K562 (cell line): ENCODE results near the gene TNIP1. TPM values are rescaled to one million over a fixed set of nuclear protein-coding genes. Genes with fewer than 3 reads are reported as not detected.

Experiments used
- ARNT ChIP-seq, 2 experiments: fragments of 450-650 bp; IDR thresholded peaks; 2 replicates each; pipeline ENCODE4 v1.6.1; 2016; ENCODE audit warnings: mild to moderate bottlenecking in 1 of 2
- CAMTA2 ChIP-seq: fragments of 250-450 bp; sonication (Bioruptor Pico); conservative IDR thresholded peaks from 2 replicates; pipeline ENCODE4 v1.5.1; 2022
- ELF4 ChIP-seq: fragments of 450-650 bp; formaldehyde crosslinking; IDR thresholded peaks from 2 replicates; pipeline ENCODE4 v1.4.0; 2022; ENCODE audit warnings: missing genetic modification characterization
- GATAD2A ChIP-seq: fragments of 450-650 bp; IDR thresholded peaks from 2 replicates; pipeline ENCODE4 v1.6.1; 2017
- HNRNPL ChIP-seq: fragments of 200-400 bp; formaldehyde crosslinking; IDR thresholded peaks from 2 replicates; pipeline ENCODE4 v1.6.1; 2017; ENCODE audit warnings: low read depth, mild to moderate bottlenecking, low read length
- HOMEZ ChIP-seq: fragments of 250-450 bp; sonication (Bioruptor Pico); IDR thresholded peaks from 2 replicates; pipeline ENCODE4 v1.4.0; 2020; ENCODE audit warnings: mild to moderate bottlenecking, moderate library complexity
- JUND ChIP-seq, 2 experiments: IDR thresholded peaks; 2 replicates in 1 of 2; 3 replicates in 1 of 2; pipeline ENCODE4 v1.6.1; 2011; ENCODE audit warnings: borderline replicate concordance in 2 of 2, low read depth in 2 of 2, low read length in 2 of 2, improper control_type of control experiment in 1 of 2, missing biosample characterization in 1 of 2, missing genetic modification characterization in 1 of 2, missing genetic modification reagents in 1 of 2
- MNT ChIP-seq, 2 experiments: fragments of 450-650 bp; conservative IDR thresholded peaks; 2 replicates each; pipeline ENCODE4 v1.6.1; 2017; ENCODE audit warnings: mild to moderate bottlenecking in 2 of 2, moderate library complexity in 2 of 2
- NFE2 ChIP-seq: IDR thresholded peaks from 2 replicates; pipeline ENCODE4 v1.6.1; 2014; ENCODE audit warnings: antibody characterized with exemption, low read depth
- PRPF4 ChIP-seq: fragments of 200-400 bp; formaldehyde crosslinking; IDR thresholded peaks from one replicate; pipeline ENCODE4 v1.6.1; 2017; ENCODE audit warnings: low read length, low read depth, mild to moderate bottlenecking; ENCODE audit not compliant: insufficient read depth, poor library complexity, severe bottlenecking
- SREBF2 ChIP-seq: sonication (generic); formaldehyde crosslinking; IDR thresholded peaks from 2 replicates; pipeline ENCODE4 v1.4.0; 2020; ENCODE audit warnings: mild to moderate bottlenecking, missing genetic modification reagents
- XRCC3 ChIP-seq: fragments of 450-650 bp; IDR thresholded peaks from 2 replicates; pipeline ENCODE4 v1.6.1; 2017; ENCODE audit warnings: mild to moderate bottlenecking, moderate library complexity
- ZBTB34 ChIP-seq: fragments of 250-450 bp; sonication (Bioruptor Pico); IDR thresholded peaks from 2 replicates; pipeline ENCODE4 v1.8.0; 2021; ENCODE audit warnings: mild to moderate bottlenecking, moderate library complexity
- ZNF165 ChIP-seq: fragments of 250-450 bp; sonication (Bioruptor Pico); IDR thresholded peaks from 2 replicates; pipeline ENCODE4 v1.4.0; 2020; ENCODE audit warnings: borderline replicate concordance
- ZNF175 ChIP-seq: fragments of 200-800 bp; sonication (Bioruptor generic); IDR thresholded peaks from 2 replicates; pipeline ENCODE4 v1.6.1; 2016; ENCODE audit warnings: low read depth, mild to moderate bottlenecking, missing genetic modification characterization, missing compliant biosample characterization
- ZNF253 ChIP-seq: fragments of 250-450 bp; sonication (Bioruptor Pico); conservative IDR thresholded peaks from 2 replicates; pipeline ENCODE4 v1.6.1; 2021; ENCODE audit warnings: mild to moderate bottlenecking
- ZNF274 ChIP-seq: IDR thresholded peaks from 2 replicates; pipeline ENCODE4 v1.6.1; 2011; ENCODE audit warnings: low read depth, mild to moderate bottlenecking, low read length, moderate library complexity, borderline replicate concordance
- ZNF609 ChIP-seq: sonication (generic); formaldehyde crosslinking; IDR thresholded peaks from 2 replicates; pipeline ENCODE4 v1.8.1; 2023; ENCODE audit warnings: missing genetic modification reagents, mild to moderate bottlenecking, borderline replicate concordance
- polyA plus RNA-seq, 8 experiments: library from polyadenylated mRNA; depleted of rRNA in 4 of 8; stranded (reverse) in 5 of 8; unstranded in 3 of 8; fragments of >200 nt; fragmentation: Nextera tagmentation in 2 of 8; fragmentation: Illumina TruSeq in 1 of 8; extraction: Ambion mirVana in 2 of 8; extraction: Trizol in 1 of 8; gene quantifications; 2 replicates each; pipeline versions ENCODE4 v1.2.1 to v1.2.3, GENCODE V29; 2011 to 2014; ENCODE audit warnings: inconsistent platforms in 1 of 8, missing spikeins in 1 of 8
- total RNA-seq, 7 experiments: library from RNA; depleted of rRNA in 6 of 7; stranded (reverse); fragments of >200 nt in 6 of 7; fragmentation: Illumina TruSeq in 2 of 7; extraction: Trizol in 2 of 7; gene quantifications; 2 replicates each; pipeline versions ENCODE4 v1.2.1 to v1.2.3, GENCODE V29; 2011 to 2021; ENCODE audit warnings: low replicate concordance in 1 of 7

Gene TNIP1
- total and polyA plus RNA-seq, 9 of the 15 experiments (the other 6 are each of a cell fraction or from before 2014, with no cell fraction given), result 0.46 to 41.0 (median 24.6) TPM

GRCh38 chr5:151126199-151126645 lies 45.4 kb upstream of the TNIP1 start (continued):
- TF ChIP-seq JUND (IDR thresholded peaks at IDR 0.05; ENCODE audit: borderline replicate concordance, low read depth, low read length) (peak; percentile 59; the same call in 1 of the 2 replicates), JUND (tag; IDR thresholded peaks at IDR 0.05; ENCODE audit: borderline replicate concordance, low read depth, low read length) (peak; percentile 20; the same call in 1 of the 3 replicates), SREBF2 (CRISPR knock-in tag) (no peak), ZNF165 (CRISPR knock-in tag) (no peak), ARNT (IDR thresholded peaks at IDR 0.05) (no peak), ZNF609 (no peak), MNT (conservative IDR thresholded peaks at IDR 0.05) (peak; percentile 39 to 42; a peak in 2 of 4 replicates), ZNF253 (CRISPR knock-in tag) (no peak), NFE2 (no peak), CAMTA2 (CRISPR knock-in tag) (no peak), HOMEZ (no peak), PRPF4 (no peak), GATAD2A (no peak), ZNF175 (no peak), HNRNPL (no peak), ZNF274 (no peak), XRCC3 (no peak), ZBTB34 (CRISPR knock-in tag) (no peak), ELF4 (CRISPR knock-in tag) (peak; percentile 45; the same call in 1 of the 2 replicates)
